Stimulated activated CD8-positive, alpha-beta memory T cell treated with anti-CD3 and anti-CD28 coated beads, Interleukin-12 subunit alpha, Interleukin-12 subunit beta, amount 100 ng/mL, for 4 hours (primary cell): ENCODE results near the gene MYPOP.

ENCODE experiments used
- DNase-seq: peaks from one replicate; pipeline ENCODE4 v3.0.0-alpha.2; 2020; ENCODE audit warnings: low read depth

MYPOP gene

GRCh38 chr19:45863840-45864628, 38.4 kb downstream of the MYPOP start, which contains the start of gene FOXA3:
FOXA3 (plus strand) TSS chr19:45864326; CDS start chr19:45864457, 131 bp downstream.
- DNase-seq: peak; percentile 43

GRCh38 chr19:45863335-45863839, 39.0 kb downstream of the MYPOP start:
- no peak for DNase-seq

- peak; percentile 96 for DNase-seq
Observed at GRCh38 chr19:45862564-45863334, 39.7 kb downstream of the MYPOP start, which contains the start of gene SYMPK. SYMPK (minus strand) TSS chr19:45863147; CDS start chr19:45854495, 8,652 bp downstream.

- no peak for DNase-seq
Observed at GRCh38 chr19:45862271-45862563, 40.2 kb downstream of the MYPOP start.

GRCh38 chr19:45860359-45861259, 41.8 kb downstream of the MYPOP start:
- DNase-seq: no peak

GRCh38 chr19:45854167-45854778, 48.1 kb downstream of the MYPOP start:
- no peak for DNase-seq

GRCh38 chr19:45852983-45853382, 49.4 kb downstream of the MYPOP start:
- no peak for DNase-seq

- no peak for DNase-seq
Observed at GRCh38 chr19:45852145-45852750, 50.2 kb downstream of the MYPOP start.

- DNase-seq: no peak
Observed at GRCh38 chr19:45848922-45849321, 53.5 kb downstream of the MYPOP start.

GRCh38 chr19:45847663-45848062, 54.8 kb downstream of the MYPOP start:
- DNase-seq: no peak

GRCh38 chr19:45842198-45842597, 60.2 kb downstream of the MYPOP start:
- no peak for DNase-seq
